ENCODE measurements around the gene ACE2.

The ACE2 gene

GRCh38 chrX:15574017-15574416, 26.7 kb downstream of the ACE2 start:
- no peak for ATAC-seq
- no peak for DNase-seq

- no peak for DNase-seq
- no peak for ATAC-seq
Measured at GRCh38 chrX:15570145-15570544, 30.6 kb downstream of the ACE2 start.

GRCh38 chrX:15567886-15568616, 32.7 kb downstream of the ACE2 start:
- DNase-seq (no peak), ATAC-seq (no peak)

GRCh38 chrX:15567267-15567666, 33.5 kb downstream of the ACE2 start:
- ATAC-seq (no peak), DNase-seq (no peak)

GRCh38 chrX:15566244-15566643, 34.5 kb downstream of the ACE2 start:
- ATAC-seq (no peak), DNase-seq (no peak)

GRCh38 chrX:15564981-15565579, 35.7 kb downstream of the ACE2 start:
- DNase-seq (peak; percentile 7), ATAC-seq (no peak)

- DNase-seq (no peak), ATAC-seq (no peak)
Measured at GRCh38 chrX:15563056-15563455, 37.7 kb downstream of the ACE2 start.

GRCh38 chrX:15560924-15561323, 39.8 kb downstream of the ACE2 start:
- no peak for ATAC-seq

GRCh38 chrX:15559227-15559626, 41.5 kb downstream of the ACE2 start:
- DNase-seq (no peak), ATAC-seq (no peak)

More at GRCh38 chrX:15560924-15561323, 39.8 kb downstream of the ACE2 start:
- no peak for DNase-seq

- ATAC-seq (no peak), DNase-seq (no peak)
Measured at GRCh38 chrX:15549189-15550012, 51.4 kb downstream of the ACE2 start.

- no peak for ATAC-seq
Measured at GRCh38 chrX:15547356-15547755, 53.4 kb downstream of the ACE2 start.

GRCh38 chrX:15546745-15547144, 54.0 kb downstream of the ACE2 start:
- DNase-seq = no peak
- no peak for ATAC-seq

More at GRCh38 chrX:15547356-15547755, 53.4 kb downstream of the ACE2 start:
- no peak for DNase-seq

- ATAC-seq (no peak), DNase-seq (no peak)
Measured at GRCh38 chrX:15530318-15530717, 70.4 kb downstream of the ACE2 start.

GRCh38 chrX:15529165-15529564, 71.6 kb downstream of the ACE2 start:
- ATAC-seq (no peak), DNase-seq (no peak)

GRCh38 chrX:15525664-15526416, 74.9 kb downstream of the ACE2 start:
- DNase-seq (no peak), ATAC-seq (no peak)

GRCh38 chrX:15524417-15524816, 76.3 kb downstream of the ACE2 start:
- DNase-seq = no peak
- no peak for ATAC-seq

GRCh38 chrX:15523088-15523487, 77.7 kb downstream of the ACE2 start:
- no peak for ATAC-seq
- no peak for DNase-seq

- DNase-seq (no peak), ATAC-seq (no peak)
Measured at GRCh38 chrX:15522464-15522863, 78.3 kb downstream of the ACE2 start.

- no peak for DNase-seq
- no peak for ATAC-seq
Measured at GRCh38 chrX:15515931-15516330, 84.8 kb downstream of the ACE2 start.

GRCh38 chrX:15514279-15514678, 86.5 kb downstream of the ACE2 start:
- DNase-seq = no peak

GRCh38 chrX:15512401-15512965, 88.3 kb downstream of the ACE2 start:
- no peak for DNase-seq
- ATAC-seq = no peak

More at GRCh38 chrX:15514279-15514678, 86.5 kb downstream of the ACE2 start:
- ATAC-seq = no peak

GRCh38 chrX:15511563-15511962, 89.2 kb downstream of the ACE2 start:
- no peak for DNase-seq
- no peak for ATAC-seq

Data from stimulated activated naive CD8-positive, alpha-beta T cell treated with anti-CD3 and anti-CD28 coated beads, Interleukin-15, Interleukin-2, amounts not matched to agents 100 U/mL and 50 U/mL, for 24 hours (primary cell).